ENCODE data around the gene ELAVL3. TPM values are rescaled to one million over a fixed set of nuclear protein-coding genes. Genes with fewer than 3 reads are reported as not detected.

The ELAVL3 gene
- total RNA-seq, 3 donors from 2014 or later: 0.19 TPM; not detected in 2

DNA sequence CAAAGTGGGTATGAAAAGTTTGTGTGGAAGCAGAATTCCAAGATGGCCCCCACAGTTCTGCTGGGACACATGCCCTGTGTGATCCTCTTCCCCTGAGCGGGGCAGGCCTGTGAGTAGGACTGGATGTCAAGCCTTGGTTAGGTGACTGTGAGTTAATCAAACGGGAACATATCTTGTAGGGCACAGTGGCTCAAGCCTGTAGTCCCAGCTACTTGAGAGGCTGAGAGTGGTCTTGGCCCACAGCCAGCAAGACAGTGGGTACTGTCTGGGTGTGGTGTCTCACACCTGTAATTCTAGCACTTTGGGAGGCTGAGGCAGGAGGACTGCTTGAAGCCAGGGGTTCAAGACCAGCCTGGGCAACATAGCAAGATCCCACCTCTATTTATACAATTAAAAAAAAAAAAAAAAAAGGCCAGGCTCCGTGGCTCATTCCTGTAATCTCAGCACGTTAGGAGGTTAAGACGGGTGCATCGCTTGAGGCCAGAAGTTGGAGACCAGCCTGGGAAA is 18.4 kb upstream of the ELAVL3 start:
- Mint-ChIP-seq H3K36me3 (ENCODE audit: insufficient read depth) (peaks cover 11% of the 10 kb centered on the region), H3K27me3 (ENCODE audit: low read depth) (no peaks in the 10 kb centered on the region), H3K4me3 (no peak overlapping the region), H3K9me3 (no peaks in the 10 kb centered on the region), H3K4me1 (ENCODE audit: low read depth) (no peaks in the 10 kb centered on the region)
- no peak for DNase-seq
- ATAC-seq: no peak

DNA sequence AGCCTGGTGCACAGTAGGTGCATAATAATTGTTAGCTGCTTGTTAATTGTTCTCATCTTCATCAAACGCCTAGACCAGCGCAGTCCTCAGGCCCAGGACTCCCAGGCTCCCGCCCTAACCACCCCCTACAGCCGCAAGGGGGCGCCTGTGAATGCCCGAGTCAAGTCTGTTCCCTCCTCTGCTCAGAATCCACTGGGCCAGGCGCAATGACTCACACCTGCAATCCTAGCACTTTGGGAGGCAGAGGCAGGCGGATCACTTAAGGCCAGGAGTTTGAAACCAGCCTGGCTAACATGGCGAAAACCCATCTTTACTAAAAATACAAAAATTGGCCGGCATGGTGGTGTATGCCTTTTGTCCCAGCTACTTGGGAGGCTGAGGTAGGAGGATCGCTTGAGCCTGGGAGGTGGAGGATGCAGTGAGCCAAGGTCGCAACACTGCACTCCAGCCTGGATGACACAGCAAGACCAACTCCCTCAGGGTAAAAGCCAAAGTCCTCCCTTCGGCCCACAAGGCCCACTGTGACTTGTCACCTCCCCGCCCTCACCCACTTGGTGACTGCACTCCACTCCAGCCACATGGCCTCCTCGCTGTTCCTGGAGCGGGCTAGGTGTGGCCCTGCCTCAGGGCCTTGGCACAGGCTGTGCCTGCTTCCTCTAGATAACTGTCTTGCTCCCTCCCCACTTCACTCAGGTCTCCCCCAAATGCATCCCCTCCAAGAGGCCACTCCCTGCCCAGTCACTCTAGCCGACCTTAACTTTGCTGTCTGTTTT is 15.7 kb upstream of the ELAVL3 start:
- Mint-ChIP-seq H3K27me3 (ENCODE audit: low read depth) (no peaks in the 10 kb centered on the region), H3K9me3 (no peaks in the 10 kb centered on the region), H3K4me3 (no peak overlapping the region), H3K4me1 (ENCODE audit: low read depth) (no peaks in the 10 kb centered on the region), H3K36me3 (ENCODE audit: insufficient read depth) (peaks cover 11% of the 10 kb centered on the region)
- ATAC-seq (peak; percentile 76 to 81), DNase-seq (peak; percentile 61)

- ATAC-seq: no peak
- H3K9me3 Mint-ChIP-seq: no peaks in the 10 kb centered on the region
- H3K4me1 Mint-ChIP-seq (ENCODE audit: low read depth): no peaks in the 10 kb centered on the region
- H3K36me3 Mint-ChIP-seq (ENCODE audit: insufficient read depth): peaks cover 13% of the 10 kb centered on the region
- no peaks in the 10 kb centered on the region for H3K27me3 Mint-ChIP-seq (ENCODE audit: low read depth)
- H3K4me3 Mint-ChIP-seq: no peak overlapping the region
- DNase-seq: no peak
Measured at GRCh38 chr19:11495885-11496284, 15.0 kb upstream of the ELAVL3 start.

- ATAC-seq: no peak
- no peak for DNase-seq
- Mint-ChIP-seq H3K27me3 (ENCODE audit: low read depth) (no peaks in the 10 kb centered on the region), H3K4me1 (ENCODE audit: low read depth) (no peaks in the 10 kb centered on the region), H3K36me3 (ENCODE audit: insufficient read depth) (peaks cover 15% of the 10 kb centered on the region), H3K9me3 (no peaks in the 10 kb centered on the region), H3K4me3 (no peak overlapping the region)
Measured at GRCh38 chr19:11495481-11495880, 14.6 kb upstream of the ELAVL3 start.

DNA sequence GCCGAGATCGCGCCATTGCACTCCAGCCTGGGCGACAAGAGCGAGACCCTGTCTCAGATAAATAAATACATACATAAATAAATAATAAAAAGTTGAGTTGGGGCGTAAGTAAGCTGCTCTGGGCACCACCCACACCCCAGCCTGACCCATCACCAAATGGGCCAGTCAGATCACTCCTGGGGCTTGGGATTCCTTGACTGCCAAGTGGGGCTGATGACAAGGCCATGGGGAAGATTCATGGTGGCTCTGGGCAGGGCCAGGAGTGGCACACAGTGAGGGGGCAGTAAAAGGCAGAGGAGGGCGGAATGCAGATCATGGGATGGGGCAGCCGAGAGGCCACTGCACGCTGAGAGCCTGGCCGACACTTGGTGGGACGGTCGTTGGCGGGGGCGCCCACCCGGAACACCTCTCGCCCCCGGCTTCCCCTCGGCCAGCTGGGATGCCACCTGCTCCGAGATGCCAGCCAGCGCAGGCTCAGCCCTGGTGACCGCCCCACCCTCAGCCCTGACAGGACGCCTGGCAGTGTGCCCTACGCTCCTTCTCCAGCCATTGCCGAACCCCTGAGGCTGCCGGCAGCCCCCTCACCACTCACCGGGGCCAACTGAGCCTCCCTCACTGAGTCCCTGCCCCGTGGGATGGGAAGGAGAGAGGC is 13.9 kb upstream of the ELAVL3 start:
- no peak overlapping the region for H3K4me3 Mint-ChIP-seq
- no peaks in the 10 kb centered on the region for H3K27me3 Mint-ChIP-seq (ENCODE audit: low read depth)

DNA sequence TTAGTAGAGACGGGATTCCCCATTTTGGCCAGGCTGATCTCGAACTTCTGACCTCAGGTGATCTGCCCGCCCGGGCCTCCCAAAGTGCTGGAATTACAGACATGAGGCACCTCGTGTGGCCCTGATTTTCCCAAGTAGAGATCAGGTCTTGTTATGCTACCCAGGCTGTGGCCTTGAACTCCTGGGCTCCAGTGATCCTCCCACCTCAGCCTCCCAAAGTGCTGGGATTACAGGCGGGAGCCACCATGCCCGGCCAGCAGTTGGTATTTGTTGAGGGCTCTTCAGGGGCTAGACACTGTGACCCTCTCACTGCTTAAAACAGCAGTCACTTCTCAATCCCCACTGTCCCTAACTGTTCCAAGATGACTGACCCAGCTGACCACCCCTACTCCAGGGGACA is 8.5 kb upstream of the ELAVL3 start:
- no peaks in the 10 kb centered on the region for H3K27me3 Mint-ChIP-seq (ENCODE audit: low read depth)
- no peak overlapping the region for H3K4me3 Mint-ChIP-seq
- H3K9me3 Mint-ChIP-seq: no peaks in the 10 kb centered on the region
- no peaks in the 10 kb centered on the region for H3K4me1 Mint-ChIP-seq (ENCODE audit: low read depth)
- peaks cover 8% of the 10 kb centered on the region for H3K36me3 Mint-ChIP-seq (ENCODE audit: insufficient read depth)
- DNase-seq: no peak
- ATAC-seq: no peak

More for the DNA sequence above, 13.9 kb upstream of the ELAVL3 start:
- DNase-seq: no peak
- no peak for ATAC-seq
- Mint-ChIP-seq H3K36me3 (ENCODE audit: insufficient read depth) (peaks cover 13% of the 10 kb centered on the region), H3K4me1 (ENCODE audit: low read depth) (no peaks in the 10 kb centered on the region), H3K9me3 (no peaks in the 10 kb centered on the region)

DNA sequence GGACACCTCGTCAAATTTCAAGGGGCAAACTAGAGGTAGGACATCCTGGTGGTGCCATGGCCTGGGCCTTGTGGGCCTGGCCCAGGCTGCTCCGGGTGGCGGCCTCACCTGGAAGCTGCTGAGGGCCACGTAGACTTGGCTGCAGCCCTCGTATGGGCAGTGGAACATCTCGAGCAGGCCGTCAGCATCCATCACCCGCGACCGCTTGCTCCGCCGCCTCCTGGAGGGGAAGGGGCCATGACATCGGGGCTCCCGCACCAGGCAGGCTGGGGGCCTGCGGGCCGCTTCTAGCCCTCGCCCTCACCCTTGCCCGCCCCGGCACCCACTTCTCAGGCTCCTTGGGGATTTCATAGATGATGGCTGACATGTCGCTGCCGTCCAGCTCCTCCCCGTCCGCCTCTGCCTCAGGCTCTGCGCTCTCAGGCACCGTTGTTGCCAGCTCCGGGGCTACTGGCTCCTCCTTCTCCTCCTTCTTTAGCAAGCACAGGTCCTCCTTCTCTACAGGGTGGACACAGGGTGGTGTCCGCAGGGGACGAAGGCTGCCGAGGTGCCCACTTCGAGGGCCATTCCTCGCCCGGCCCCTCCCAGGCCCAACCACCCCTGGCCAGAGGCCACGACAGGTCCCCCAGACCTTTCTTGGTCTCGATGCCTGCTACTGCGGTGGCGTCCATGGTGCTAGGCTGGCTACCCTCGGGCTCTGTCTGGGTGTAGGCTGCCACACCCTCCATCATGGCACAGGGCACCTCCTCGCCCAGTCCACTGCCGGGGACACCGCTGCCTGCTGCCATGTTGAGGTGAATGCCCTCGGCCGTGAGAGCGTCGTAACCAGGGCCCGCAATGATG is 6.0 kb upstream of the ELAVL3 start:
- Mint-ChIP-seq H3K4me1 (ENCODE audit: low read depth) (peaks cover 7% of the 10 kb centered on the region), H3K36me3 (ENCODE audit: insufficient read depth) (peaks cover 11% of the 10 kb centered on the region)
- ATAC-seq: no peak

DNA sequence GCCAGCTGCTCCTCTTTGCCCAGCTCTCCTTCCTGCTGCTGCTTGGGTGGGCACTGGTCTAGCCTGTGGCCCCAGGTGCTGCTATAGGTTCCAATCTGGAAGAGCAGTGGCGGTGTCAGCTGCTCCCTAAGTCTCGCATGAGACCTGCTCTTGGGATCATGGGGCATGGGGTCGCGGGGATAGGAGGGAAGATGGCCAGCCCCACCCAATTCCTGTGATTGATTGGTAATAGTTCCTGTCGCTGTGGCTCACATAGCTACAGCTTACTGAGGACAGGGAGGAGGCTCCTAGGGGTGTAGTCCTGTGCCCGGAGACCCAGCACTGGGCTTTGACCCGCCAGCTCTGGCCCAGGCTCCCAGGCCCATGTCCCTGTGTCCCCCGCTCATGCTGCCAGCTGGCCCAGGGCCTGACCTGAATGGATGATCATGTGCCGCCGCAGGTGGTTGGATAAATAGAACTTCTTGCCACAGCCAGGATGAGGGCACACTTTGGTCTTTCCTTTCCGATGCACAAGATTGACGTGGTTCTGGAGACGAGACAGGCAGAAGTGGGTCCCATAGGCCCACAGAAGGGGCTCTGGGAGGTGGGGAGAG is 4.5 kb upstream of the ELAVL3 start:
- no peaks in the 10 kb centered on the region for H3K9me3 Mint-ChIP-seq
- H3K27me3 Mint-ChIP-seq (ENCODE audit: low read depth): peaks cover 16% of the 10 kb centered on the region
- H3K4me3 Mint-ChIP-seq: no peak overlapping the region
- DNase-seq (no peak), ATAC-seq (no peak)
- H3K36me3 Mint-ChIP-seq (ENCODE audit: insufficient read depth): peaks cover 6% of the 10 kb centered on the region
- H3K4me1 Mint-ChIP-seq (ENCODE audit: low read depth): peaks cover 13% of the 10 kb centered on the region

More for the DNA sequence above, 6.0 kb upstream of the ELAVL3 start:
- Mint-ChIP-seq H3K27me3 (ENCODE audit: low read depth) (peaks cover 6% of the 10 kb centered on the region), H3K4me3 (no peak overlapping the region), H3K9me3 (no peaks in the 10 kb centered on the region)
- DNase-seq: no peak

DNA sequence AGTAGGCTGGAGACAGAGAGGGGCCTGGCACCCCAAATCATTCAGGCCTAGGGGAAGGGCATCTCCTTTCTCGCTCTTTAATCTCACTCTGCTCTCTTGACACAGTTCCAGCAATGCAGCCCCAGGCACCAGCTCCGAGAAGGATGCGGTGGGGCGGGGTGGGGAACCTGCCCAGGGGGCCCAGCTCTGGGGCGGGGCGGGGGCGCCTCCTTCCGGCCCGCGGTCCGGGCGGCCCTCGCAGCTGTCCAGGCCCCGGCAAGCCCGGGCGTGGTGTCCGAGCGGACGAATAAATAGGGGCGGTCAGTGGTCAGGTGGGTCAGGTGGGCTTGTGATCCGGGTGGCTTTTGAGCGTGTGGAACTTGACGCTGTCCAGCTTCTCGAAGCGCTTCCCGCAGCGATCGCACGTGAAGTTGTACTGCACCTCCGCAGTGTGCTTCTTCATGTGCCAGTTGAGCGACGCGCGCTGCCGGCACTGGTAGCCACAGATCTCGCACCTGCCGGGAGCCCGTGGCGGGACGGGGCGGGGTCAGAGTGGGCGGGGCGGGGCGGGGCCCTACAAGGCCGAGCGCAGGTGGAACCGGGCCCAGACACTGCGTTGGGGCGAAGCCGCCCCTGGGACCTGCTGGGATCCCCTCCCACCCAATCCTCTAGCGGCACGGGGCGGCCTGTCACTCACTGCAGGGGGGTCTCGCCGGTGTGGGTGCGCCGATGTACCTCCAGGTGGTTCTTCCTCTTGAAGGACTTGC is 2.7 kb upstream of the ELAVL3 start:
- DNase-seq (no peak), ATAC-seq (no peak)
- Mint-ChIP-seq H3K36me3 (ENCODE audit: insufficient read depth) (peaks cover 6% of the 10 kb centered on the region), H3K27me3 (ENCODE audit: low read depth) (peaks cover 24% of the 10 kb centered on the region), H3K4me1 (ENCODE audit: low read depth) (peaks cover 17% of the 10 kb centered on the region), H3K9me3 (no peaks in the 10 kb centered on the region), H3K4me3 (no peak overlapping the region)

- H3K4me3 Mint-ChIP-seq: peak overlapping the region; percentile 73
- peaks cover 6% of the 10 kb centered on the region for H3K36me3 Mint-ChIP-seq (ENCODE audit: insufficient read depth)
- no peaks in the 10 kb centered on the region for H3K9me3 Mint-ChIP-seq
- ATAC-seq: peak; percentile 78 to 79
- peaks cover 17% of the 10 kb centered on the region for H3K4me1 Mint-ChIP-seq (ENCODE audit: low read depth)
- peak; percentile 71 for DNase-seq
- peaks cover 27% of the 10 kb centered on the region for H3K27me3 Mint-ChIP-seq (ENCODE audit: low read depth)
Measured at GRCh38 chr19:11482384-11483050, 1.7 kb upstream of the ELAVL3 start.

GRCh38 chr19:11481534-11482383 is 913 bp upstream of the ELAVL3 start:
- peak; percentile 87 to 88 for ATAC-seq
- Mint-ChIP-seq H3K36me3 (ENCODE audit: insufficient read depth) (peaks cover 6% of the 10 kb centered on the region), H3K4me1 (ENCODE audit: low read depth) (peaks cover 17% of the 10 kb centered on the region), H3K9me3 (no peaks in the 10 kb centered on the region), H3K27me3 (ENCODE audit: low read depth) (peaks cover 27% of the 10 kb centered on the region), H3K4me3 (peak overlapping the region; percentile 73)
- peak; percentile 50 for DNase-seq

DNA sequence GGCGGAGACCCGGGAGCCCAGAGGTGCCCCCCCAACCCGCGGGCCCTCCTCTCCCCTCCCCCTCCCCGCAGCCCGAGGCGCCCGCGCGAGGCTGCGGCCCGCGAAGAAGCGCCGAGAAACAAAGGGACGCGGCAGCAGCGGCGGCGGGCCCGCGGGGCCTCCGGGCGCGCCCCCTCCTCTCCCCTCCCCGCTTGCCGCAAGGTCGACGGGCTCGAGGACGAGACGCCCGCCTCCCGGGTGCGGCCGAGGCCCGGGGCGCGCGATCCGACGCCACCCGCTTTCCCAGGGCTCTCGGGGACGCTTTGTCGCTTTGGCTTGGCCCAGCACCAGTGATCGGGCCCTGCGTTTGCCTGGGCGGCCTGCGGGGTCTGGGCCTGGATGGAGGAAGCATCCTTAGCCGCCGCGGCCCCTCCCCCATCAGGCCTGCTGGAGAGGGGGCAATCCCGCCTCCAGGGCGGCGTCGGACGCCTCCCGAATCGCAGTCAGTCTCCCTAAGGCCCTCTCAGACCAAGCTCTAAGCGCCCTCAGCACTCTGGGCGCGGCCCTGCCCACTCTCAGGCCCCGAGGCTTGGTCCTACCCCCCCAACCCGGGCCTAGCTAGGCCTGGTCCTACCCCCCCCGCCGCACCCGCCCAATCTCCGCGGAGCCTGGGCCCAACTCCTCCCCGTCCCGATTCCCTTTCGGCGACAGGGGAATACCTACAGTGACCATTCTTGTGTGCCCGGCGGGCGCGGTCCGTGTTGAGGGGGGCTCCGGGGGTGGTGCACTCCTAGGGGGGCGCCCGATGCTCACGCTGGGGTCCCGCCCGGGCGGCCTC is 740 bp downstream of the ELAVL3 start:
- Mint-ChIP-seq H3K9me3 (no peaks in the 10 kb centered on the region), H3K27me3 (ENCODE audit: low read depth) (peaks cover 27% of the 10 kb centered on the region), H3K4me1 (ENCODE audit: low read depth) (peaks cover 17% of the 10 kb centered on the region), H3K36me3 (ENCODE audit: insufficient read depth) (peaks cover 4% of the 10 kb centered on the region), H3K4me3 (no peak overlapping the region)
- ATAC-seq: no peak
- no peak for DNase-seq

Data from activated T-cell treated with anti-CD3 and anti-CD28 coated beads, Interleukin-2, amount 50 U/mL, for 4 hours (primary cell).